Measurements from ENCODE around the gene USP21.
"Not testable (repeated sequence)": the region's sequence is repeated elsewhere in the genome, so short reads cannot be mapped to it uniquely, and the experiment has no call there.

GRCh38 chr1:161115961-161116360 lies 43.3 kb upstream of the USP21 start:
- TF ChIP-seq CTCF, POLR2A (IDR thresholded peaks at IDR 0.05): not testable (repeated sequence)

All from heart left ventricle (tissue), 13 donors.